Activated CD4-positive, alpha-beta T cell treated with anti-CD3 and anti-CD28 coated beads, Interleukin-2, amount 50 U/mL, for 16 hours (primary cell): ENCODE measurements around the gene AKAIN1.

Experiments used
- DNase-seq: peaks from one replicate; pipeline ENCODE4 v3.0.0-alpha.2; 2020

The AKAIN1 gene

GRCh38 chr18:5158587-5158986, 38.5 kb downstream of the AKAIN1 start:
- no peak for DNase-seq

- DNase-seq, result no peak
Observed at GRCh38 chr18:5158172-5158571, 38.9 kb downstream of the AKAIN1 start.

- DNase-seq, result no peak
Observed at GRCh38 chr18:5155907-5156287, 41.2 kb downstream of the AKAIN1 start.

- DNase-seq, result no peak
Observed at GRCh38 chr18:5155218-5155906, 41.7 kb downstream of the AKAIN1 start.

GRCh38 chr18:5152343-5153020, 44.6 kb downstream of the AKAIN1 start:
- DNase-seq, result no peak

- DNase-seq, result no peak
Observed at GRCh38 chr18:5150894-5151293, 46.2 kb downstream of the AKAIN1 start.

- DNase-seq, result no peak
Observed at GRCh38 chr18:5146093-5146492, 51.0 kb downstream of the AKAIN1 start.

- no peak for DNase-seq
Observed at GRCh38 chr18:5145168-5145825, 51.8 kb downstream of the AKAIN1 start.

- DNase-seq, result no peak
Observed at GRCh38 chr18:5144629-5145028, 52.4 kb downstream of the AKAIN1 start.

- DNase-seq, result no peak
Observed at GRCh38 chr18:5142859-5143258, 54.2 kb downstream of the AKAIN1 start.

GRCh38 chr18:5142131-5142530, 54.9 kb downstream of the AKAIN1 start:
- DNase-seq, result no peak

GRCh38 chr18:5137261-5137660, 59.8 kb downstream of the AKAIN1 start:
- DNase-seq, result no peak

- DNase-seq, result no peak
Observed at GRCh38 chr18:5132987-5133386, 64.1 kb downstream of the AKAIN1 start.

- no peak for DNase-seq
Observed at GRCh38 chr18:5122272-5122671, 74.8 kb downstream of the AKAIN1 start.

- no peak for DNase-seq
Observed at GRCh38 chr18:5110266-5110665, 86.8 kb downstream of the AKAIN1 start.

- no peak for DNase-seq
Observed at GRCh38 chr18:5107988-5108387, 89.1 kb downstream of the AKAIN1 start.

GRCh38 chr18:5106730-5107129, 90.3 kb downstream of the AKAIN1 start:
- DNase-seq, result peak; percentile 0

- no peak for DNase-seq
Observed at GRCh38 chr18:5104246-5104645, 92.8 kb downstream of the AKAIN1 start.

- no peak for DNase-seq
Observed at GRCh38 chr18:5103693-5104092, 93.4 kb downstream of the AKAIN1 start.

GRCh38 chr18:5103286-5103685, 93.8 kb downstream of the AKAIN1 start:
- no peak for DNase-seq

GRCh38 chr18:5097116-5097703, 99.8 kb downstream of the AKAIN1 start:
- no peak for DNase-seq

- DNase-seq, result no peak
Observed at GRCh38 chr18:5095239-5095638, 101.8 kb downstream of the AKAIN1 start.

GRCh38 chr18:5093902-5094301, 103.2 kb downstream of the AKAIN1 start:
- DNase-seq, result peak; percentile 4
